Stimulated activated CD4-positive, alpha-beta T cell treated with anti-CD3 and anti-CD28 coated beads, TNF-alpha, amount 100 ng/mL, for 48 hours (primary cell): ENCODE measurements around the gene FREY1.

Source experiments
- DNase-seq, 3 donors: peaks; one replicate each; pipeline ENCODE4 v3.0.0-alpha.2; 2020; ENCODE audit warnings: low read depth in 3 of 3

The FREY1 gene

DNA sequence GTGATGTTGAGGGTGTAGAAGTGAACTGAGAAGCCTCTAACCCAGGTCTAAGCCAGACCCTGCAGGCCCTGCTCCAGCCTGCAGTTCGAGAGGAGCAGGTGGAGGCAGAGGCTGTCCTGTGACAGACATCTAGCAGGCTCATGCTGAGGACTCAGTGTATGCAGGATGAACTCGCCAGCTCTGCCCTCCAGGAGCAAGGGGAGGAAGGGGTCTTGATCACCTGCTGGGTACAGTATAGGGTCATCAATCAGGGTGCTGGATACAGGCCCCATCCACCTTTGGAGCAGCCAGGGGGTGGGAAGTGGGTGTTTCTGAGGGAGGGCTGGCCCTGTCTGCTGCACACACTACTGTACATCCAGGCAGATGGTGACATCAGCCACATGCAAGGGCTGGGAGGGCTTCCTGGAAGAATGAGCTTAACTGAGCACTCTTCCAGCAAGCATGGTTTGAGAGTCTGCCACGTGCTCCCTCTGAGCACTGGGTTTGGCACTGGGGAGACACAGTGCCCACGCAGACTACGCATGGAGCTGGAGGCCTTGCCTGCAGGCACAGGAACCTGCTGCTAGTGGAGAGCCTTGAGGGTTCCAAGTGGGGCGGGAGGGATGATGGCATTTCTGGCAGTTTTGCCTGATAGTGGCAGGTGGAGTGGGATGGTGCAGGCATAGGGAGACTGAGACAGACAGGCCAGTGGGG is 12.4 kb downstream of the FREY1 start:
- no peak for DNase-seq

GRCh38 chr11:45892856-45893255 is 14.2 kb downstream of the FREY1 start:
- no peak for DNase-seq

DNA sequence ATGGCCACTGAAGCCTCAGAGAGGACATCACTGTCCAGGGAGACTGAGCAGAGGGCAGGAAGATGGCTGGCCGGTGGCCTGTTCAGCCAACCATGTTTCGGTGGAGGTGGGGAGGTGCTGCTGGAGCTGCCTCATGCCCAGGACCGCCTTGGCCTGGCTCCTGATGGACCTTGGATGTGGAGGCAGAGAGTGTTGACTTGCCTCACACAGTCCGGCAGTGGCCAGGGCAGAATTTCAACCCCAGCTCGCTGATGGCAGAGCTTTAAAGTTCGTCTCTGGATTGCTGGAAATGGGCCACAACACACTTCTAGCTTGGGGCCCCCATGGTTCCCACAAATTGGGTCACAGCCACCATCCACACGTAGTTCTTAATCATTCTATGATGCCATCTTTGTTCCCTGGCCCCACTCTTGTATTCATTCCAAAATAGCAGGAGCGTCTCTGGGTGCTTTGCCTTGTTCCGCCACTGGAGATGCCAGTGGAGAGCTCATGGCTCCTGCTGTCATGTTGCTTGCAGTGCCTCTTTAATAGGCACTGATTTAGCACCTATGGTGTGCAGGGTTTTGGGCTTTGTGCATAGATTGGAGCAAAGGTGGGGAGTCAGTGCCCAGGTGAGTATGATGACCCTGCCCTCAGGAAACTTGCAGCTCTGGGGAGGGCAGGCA is 16.1 kb downstream of the FREY1 start:
- no peak for DNase-seq

- no peak for DNase-seq
Observed at GRCh38 chr11:45889966-45890365, 17.1 kb downstream of the FREY1 start.

- no peak for DNase-seq
Observed at GRCh38 chr11:45889555-45889954, 17.5 kb downstream of the FREY1 start.

GRCh38 chr11:45887587-45887986 is 19.5 kb downstream of the FREY1 start:
- DNase-seq: no peak

DNA sequence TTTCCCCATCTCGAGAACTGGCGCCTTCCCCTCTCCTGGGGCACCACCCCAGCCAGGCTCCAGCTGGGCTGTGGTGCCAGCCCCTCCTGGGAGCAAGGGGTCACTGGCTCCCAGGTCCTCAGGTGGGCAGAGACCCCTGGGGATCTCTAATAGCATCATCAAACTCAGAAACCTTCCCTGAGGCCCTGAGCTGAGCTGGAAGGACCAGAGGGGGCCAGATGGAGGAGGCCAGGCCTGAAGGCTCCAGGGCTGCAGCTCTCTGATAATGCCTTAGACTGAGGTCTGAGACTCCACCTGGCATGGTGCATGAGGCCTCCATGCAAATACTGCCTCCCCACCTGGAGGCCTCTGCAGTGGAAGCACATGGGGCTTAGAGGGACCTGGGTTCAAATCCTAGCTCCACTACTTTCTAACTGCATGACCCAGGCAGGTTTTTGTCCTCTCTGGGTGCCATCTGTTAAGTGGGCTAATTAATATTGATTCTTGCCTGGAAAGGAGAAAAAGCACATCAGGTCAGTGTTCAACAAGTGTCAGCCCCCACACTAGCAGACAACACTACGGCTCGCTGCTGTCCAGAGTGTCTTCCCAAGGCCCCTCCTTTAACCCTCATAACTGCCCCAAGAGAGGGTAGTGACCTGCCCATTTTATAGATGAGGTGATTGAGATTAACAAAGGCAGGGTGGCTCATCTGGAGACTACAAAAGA is 20.1 kb downstream of the FREY1 start:
- no peak for DNase-seq

DNA sequence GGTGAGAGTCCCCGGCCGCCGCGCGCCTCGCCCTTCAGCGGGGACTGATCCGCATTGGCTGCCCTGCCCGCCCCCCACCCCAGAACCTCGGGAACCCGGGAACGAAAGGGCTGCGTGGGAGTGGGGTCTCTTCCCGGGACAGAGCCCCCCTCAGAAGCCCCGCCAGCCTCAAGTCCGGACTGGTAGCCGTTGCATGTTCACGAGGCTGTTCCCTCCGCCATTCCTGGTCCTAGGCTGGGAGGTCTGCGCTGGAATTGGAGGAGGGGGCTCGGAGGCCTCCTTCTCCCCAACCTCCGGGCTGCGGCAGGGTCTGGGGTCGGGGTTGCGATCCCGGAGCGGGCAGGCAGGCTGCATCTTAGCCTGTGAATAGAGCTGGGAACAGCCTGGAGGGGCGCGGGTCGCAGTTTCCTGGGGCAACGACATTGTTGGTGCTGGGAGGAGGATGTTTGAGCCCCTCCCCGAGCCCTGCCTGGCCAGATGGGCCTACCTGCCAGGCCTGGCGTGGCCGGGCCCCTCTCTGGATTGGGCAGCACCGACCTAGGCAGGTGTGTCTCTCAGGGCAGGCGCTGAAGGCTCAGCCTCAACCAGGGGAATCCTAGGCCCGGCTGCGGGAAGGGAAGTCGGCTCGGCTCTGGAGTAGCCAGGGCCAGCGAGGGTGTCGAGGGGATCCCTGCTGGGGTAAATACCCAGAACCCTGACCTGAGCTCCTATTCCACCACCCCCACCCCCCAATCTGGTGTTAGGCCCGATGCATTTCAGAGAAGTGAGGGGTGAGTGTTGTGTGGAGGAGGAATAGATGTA is 20.9 kb downstream of the FREY1 start:
- DNase-seq: no peak

DNA sequence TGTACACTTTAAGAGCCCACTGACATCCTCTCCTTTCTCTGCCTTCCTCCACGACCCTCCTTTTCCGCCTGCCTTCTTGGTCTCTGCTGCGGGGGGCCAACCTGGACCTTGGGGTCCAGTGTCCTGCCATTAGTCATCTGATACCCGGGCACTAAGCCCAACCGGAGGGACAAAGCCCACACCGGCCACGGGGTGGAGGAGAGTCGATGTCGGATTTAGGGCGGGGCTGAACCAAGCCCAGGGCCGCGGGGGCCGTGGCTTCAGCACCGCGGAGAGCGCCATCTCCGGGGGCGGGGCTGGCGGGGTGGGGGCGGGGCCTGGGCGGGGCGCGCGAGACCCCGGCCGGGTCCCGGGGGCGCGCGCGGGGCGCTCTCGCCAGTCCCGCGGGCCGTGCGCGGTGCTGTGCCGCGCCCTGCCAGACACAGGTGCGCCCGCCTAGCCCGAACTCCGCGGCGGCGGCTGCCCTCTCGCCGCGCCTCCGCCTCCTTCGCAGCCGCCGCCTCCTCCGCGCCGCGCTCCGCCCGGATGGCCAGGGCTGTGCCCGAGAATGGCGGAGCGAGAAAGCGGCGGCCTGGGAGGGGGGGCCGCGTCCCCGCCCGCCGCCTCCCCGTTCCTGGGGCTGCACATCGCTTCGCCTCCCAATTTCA is 21.7 kb downstream of the FREY1 start, which contains the start of gene MAPK8IP1:
TSS of gene MAPK8IP1 (plus strand) at position 378 of the 647 bp plus-strand sequence. CDS start at position 548, 170 bp downstream.
- DNase-seq: peak in 2 of 3 donors; percentile 24 to 43

DNA sequence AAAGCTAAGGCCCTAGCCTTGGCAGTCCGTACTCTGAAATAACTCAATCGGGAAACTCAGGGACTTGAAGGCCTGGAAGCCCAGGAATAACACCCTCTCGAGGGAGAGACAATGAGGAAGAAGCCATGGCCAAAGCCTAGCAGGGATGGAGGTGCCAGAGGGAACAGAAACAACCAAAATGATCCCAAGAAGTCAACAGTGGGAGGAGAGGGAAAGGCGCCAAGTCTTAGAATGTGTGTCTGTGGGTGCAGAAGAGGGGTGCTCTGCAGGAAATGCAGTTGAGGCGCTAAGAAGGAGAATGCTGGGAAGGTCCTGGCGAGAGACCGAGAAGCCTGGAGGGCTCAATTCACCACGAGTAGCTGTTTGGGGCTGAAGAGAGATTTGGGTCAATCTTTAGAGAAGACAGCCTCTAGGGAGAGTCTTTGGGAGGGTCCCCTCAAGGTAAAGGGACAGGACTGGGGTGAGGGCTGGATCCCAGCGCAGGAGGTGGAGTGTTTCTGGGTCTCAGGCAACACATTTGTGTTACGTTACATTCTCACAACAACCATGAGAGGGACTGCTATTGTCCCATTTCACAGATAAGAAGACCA is 22.4 kb downstream of the FREY1 start:
- DNase-seq: no peak

DNA sequence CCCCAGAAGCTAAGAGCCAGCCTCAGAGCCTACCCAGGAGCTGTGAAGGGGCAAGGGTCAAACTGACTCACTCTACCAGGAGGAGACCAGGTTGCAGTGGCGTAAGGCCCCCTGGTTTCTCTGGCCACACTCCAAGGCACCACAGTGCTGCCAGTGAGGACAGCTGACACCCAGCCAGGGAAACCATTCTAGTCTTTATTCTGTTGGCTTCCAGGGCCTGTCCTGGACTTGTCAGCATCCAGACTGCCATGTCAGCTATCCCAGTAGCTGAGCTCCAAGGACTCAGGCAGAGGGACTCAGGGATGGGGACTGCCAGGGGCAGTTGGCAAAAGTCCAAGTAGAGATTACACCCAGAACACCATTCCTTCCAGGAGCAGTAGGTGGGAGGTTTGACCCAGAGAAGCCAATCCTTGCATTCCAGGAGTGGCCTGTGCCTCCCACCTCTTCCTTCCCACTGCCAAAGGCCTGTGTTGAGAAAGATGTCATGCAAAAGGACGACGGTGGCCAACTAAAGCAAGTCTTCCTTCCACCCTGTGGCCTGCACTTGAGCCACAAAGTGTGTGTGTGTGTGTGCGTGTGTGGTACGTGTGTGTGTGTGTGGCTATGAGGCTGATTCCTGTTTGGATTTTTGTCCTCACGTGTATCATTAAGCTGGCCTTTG is 25.2 kb downstream of the FREY1 start:
- no peak for DNase-seq

DNA sequence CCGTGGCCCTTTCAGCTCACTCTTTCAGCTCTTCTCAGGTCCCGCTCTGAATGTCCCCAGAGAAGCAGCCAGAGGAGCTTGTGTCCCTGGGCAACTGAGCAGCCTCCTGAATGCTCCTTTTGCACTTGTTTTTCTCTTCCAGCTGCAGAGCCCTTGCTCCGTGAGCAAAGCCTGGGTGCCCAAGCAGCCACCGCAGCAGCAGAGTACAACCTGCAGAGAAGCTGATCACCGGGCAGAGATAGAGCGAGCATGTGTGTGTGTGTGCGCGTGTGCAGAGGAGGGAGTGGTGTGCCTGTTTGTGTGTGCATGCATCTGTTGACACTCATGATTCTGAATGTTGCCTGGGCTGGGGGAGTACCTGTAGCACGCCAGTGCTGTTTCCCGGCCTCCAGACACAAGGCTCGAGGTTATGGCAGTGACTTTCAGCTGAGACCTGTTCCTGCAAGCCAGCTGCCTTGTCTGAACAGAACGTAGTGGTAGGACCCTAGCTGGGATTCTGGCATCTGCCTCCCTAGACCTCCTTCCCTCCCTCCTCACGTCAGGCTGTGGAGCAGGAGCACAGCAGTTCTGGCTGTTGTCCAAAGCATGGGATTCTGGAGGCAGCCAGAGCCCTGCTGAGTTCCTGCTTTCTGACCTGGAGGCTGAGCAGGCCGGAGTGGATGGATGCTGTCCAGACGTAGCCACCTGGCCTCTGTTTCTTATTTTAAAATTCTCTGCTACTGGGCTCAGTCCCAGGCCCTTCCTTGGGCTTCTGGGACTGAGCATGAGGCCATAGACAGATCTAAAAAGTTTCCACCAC is 26.1 kb downstream of the FREY1 start:
- no peak for DNase-seq

- no peak for DNase-seq
Observed at GRCh38 chr11:45879803-45880686, 27.0 kb downstream of the FREY1 start.

GRCh38 chr11:45877845-45878244 is 29.2 kb downstream of the FREY1 start:
- no peak for DNase-seq

- no peak for DNase-seq
Observed at GRCh38 chr11:45877221-45877620, 29.9 kb downstream of the FREY1 start.

DNA sequence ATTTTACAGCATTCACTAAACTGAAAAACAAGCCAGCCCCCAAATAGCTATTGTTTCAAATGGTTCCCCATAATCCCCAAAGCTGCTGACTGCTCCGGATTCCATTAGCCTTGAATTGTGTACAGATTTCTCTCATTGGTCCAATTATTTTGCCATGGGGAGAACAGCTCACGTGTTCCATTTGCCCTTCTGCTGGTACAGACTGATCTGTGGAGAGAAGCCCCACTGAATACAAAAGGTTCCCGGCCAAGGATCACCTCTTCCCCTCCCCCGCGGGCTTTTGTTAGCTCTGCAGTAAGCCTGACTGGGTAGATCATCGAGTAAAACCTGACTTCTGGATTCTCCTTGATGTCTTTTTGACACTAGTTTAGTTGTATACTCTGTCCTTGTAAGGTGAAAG is 30.7 kb downstream of the FREY1 start:
- DNase-seq: no peak

GRCh38 chr11:45872651-45873356 is 34.3 kb downstream of the FREY1 start:
- peak in 1 of 3 donors; percentile 14 for DNase-seq

GRCh38 chr11:45871638-45872037 is 35.4 kb downstream of the FREY1 start:
- DNase-seq: no peak
